ENCODE measurements around the gene CHKA. TPM values are rescaled to one million over a fixed set of nuclear protein-coding genes. Genes with fewer than 3 reads are reported as not detected.

Gene CHKA
- total and polyA plus RNA-seq, 2 experiments from 2014 or later = 37.1 to 94.4 TPM

DNA sequence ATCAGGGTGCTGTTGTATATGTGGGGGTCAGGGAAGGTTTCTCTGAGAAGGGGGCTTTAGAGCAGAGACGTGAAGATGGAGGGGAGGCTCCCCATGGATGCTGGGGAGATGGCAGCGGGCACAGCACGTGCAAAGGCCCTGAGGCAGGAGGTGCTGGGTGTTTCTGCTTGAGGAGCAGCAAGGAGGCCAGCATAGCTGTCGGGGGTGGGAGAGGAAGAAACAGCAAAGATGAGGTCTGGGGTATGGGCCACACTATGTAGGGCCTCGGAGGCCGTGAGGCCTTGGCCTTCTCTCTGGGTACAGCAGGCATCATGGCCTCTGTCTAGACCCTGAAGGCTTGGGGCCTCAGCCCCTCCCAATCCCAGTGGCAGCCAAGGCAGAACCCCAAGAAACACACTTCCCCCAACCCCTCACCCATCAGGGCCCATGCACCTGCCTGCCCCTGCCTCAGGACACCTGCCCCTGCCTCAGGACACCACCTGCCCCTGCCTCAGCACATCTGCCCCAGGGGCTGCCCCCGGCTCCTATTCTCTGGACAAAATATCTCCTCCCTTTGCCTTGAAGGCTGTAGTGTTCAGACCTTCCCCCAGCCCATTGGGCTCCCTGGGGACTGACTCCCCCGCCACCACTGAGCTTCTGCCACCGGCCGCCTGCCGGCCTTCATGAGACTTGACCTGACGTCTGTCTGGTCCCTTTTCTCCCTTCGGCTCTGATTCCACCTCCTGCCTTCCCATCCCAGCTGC is 104.9 kb downstream of the CHKA start:
- no peak for DNase-seq (ENCODE audit: low spot score)

More for the DNA sequence above, 104.9 kb downstream of the CHKA start:
- Mint-ChIP-seq H3K4me3 (no peak overlapping the region), H3K27me3 (ENCODE audit: insufficient read depth, low read depth, poor library complexity) (peaks cover 15% of the 10 kb centered on the region), H3K9me3 (no peaks in the 10 kb centered on the region), H3K27ac (no peak overlapping the region), H3K4me1 (peaks cover 14% of the 10 kb centered on the region), H3K36me3 (ENCODE audit: low read depth) (no peaks in the 10 kb centered on the region)
- H3K27me3 ChIP-seq (ENCODE audit: insufficient read depth) = no peaks in the 10 kb centered on the region
- no peaks in the 10 kb centered on the region for H3K4me1 ChIP-seq (ENCODE audit: insufficient read depth)
- TF ChIP-seq ZNF114 (CRISPR knock-in tag; IDR thresholded peaks at IDR 0.05) = no peak
- TF ChIP-seq, protein P1, sequence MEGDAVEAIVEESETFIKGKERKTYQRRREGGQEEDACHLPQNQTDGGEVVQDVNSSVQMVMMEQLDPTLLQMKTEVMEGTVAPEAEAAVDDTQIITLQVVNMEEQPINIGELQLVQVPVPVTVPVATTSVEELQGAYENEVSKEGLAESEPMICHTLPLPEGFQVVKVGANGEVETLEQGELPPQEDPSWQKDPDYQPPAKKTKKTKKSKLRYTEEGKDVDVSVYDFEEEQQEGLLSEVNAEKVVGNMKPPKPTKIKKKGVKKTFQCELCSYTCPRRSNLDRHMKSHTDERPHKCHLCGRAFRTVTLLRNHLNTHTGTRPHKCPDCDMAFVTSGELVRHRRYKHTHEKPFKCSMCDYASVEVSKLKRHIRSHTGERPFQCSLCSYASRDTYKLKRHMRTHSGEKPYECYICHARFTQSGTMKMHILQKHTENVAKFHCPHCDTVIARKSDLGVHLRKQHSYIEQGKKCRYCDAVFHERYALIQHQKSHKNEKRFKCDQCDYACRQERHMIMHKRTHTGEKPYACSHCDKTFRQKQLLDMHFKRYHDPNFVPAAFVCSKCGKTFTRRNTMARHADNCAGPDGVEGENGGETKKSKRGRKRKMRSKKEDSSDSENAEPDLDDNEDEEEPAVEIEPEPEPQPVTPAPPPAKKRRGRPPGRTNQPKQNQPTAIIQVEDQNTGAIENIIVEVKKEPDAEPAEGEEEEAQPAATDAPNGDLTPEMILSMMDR (conservative IDR thresholded peaks at IDR 0.05; ENCODE audit: low read depth in 2 of 2) = no peak
- TF ChIP-seq, protein P2, sequence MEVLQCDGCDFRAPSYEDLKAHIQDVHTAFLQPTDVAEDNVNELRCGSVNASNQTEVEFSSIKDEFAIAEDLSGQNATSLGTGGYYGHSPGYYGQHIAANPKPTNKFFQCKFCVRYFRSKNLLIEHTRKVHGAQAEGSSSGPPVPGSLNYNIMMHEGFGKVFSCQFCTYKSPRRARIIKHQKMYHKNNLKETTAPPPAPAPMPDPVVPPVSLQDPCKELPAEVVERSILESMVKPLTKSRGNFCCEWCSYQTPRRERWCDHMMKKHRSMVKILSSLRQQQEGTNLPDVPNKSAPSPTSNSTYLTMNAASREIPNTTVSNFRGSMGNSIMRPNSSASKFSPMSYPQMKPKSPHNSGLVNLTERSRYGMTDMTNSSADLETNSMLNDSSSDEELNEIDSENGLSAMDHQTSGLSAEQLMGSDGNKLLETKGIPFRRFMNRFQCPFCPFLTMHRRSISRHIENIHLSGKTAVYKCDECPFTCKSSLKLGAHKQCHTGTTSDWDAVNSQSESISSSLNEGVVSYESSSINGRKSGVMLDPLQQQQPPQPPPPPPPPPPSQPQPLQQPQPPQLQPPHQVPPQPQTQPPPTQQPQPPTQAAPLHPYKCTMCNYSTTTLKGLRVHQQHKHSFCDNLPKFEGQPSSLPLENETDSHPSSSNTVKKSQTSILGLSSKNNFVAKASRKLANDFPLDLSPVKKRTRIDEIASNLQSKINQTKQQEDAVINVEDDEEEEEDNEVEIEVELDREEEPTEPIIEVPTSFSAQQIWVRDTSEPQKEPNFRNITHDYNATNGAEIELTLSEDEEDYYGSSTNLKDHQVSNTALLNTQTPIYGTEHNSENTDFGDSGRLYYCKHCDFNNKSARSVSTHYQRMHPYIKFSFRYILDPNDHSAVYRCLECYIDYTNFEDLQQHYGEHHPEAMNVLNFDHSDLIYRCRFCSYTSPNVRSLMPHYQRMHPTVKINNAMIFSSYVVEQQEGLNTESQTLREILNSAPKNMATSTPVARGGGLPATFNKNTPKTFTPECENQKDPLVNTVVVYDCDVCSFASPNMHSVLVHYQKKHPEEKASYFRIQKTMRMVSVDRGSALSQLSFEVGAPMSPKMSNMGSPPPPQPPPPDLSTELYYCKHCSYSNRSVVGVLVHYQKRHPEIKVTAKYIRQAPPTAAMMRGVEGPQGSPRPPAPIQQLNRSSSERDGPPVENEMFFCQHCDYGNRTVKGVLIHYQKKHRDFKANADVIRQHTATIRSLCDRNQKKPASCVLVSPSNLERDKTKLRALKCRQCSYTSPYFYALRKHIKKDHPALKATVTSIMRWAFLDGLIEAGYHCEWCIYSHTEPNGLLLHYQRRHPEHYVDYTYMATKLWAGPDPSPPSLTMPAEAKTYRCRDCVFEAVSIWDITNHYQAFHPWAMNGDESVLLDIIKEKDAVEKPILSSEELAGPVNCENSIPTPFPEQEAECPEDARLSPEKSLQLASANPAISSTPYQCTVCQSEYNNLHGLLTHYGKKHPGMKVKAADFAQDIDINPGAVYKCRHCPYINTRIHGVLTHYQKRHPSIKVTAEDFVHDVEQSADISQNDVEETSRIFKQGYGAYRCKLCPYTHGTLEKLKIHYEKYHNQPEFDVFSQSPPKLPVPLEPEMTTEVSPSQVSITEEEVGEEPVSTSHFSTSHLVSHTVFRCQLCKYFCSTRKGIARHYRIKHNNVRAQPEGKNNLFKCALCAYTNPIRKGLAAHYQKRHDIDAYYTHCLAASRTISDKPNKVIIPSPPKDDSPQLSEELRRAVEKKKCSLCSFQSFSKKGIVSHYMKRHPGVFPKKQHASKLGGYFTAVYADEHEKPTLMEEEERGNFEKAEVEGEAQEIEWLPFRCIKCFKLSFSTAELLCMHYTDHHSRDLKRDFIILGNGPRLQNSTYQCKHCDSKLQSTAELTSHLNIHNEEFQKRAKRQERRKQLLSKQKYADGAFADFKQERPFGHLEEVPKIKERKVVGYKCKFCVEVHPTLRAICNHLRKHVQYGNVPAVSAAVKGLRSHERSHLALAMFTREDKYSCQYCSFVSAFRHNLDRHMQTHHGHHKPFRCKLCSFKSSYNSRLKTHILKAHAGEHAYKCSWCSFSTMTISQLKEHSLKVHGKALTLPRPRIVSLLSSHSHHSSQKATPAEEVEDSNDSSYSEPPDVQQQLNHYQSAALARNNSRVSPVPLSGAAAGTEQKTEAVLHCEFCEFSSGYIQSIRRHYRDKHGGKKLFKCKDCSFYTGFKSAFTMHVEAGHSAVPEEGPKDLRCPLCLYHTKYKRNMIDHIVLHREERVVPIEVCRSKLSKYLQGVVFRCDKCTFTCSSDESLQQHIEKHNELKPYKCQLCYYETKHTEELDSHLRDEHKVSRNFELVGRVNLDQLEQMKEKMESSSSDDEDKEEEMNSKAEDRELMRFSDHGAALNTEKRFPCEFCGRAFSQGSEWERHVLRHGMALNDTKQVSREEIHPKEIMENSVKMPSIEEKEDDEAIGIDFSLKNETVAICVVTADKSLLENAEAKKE (CRISPR knock-in tag; IDR thresholded peaks at IDR 0.05) = no peak
- no peaks in the 10 kb centered on the region for H3K79me2 ChIP-seq (replicated peaks; ENCODE audit: insufficient read depth)
- no peak overlapping the region for H3K27ac ChIP-seq (ENCODE audit: low read depth)
- no peak overlapping the region for H2AFZ ChIP-seq
- no peak for ATAC-seq
- H3K4me3 ChIP-seq = no peak overlapping the region
- H3K36me3 ChIP-seq (ENCODE audit: insufficient read depth) = no peaks in the 10 kb centered on the region
- H3K9me2 ChIP-seq (ENCODE audit: insufficient read depth) = no peaks in the 10 kb centered on the region
- H3K4me2 ChIP-seq = no peak overlapping the region
- H4K20me1 ChIP-seq (replicated peaks; ENCODE audit: insufficient read depth) = no peaks in the 10 kb centered on the region
- H3F3A ChIP-seq (replicated peaks; ENCODE audit: low read depth) = no peaks in the 10 kb centered on the region
